Kasumi-1 (cell line): ENCODE measurements around the gene RIMBP3C.
"Not testable (repeated sequence)": the region's sequence is repeated elsewhere in the genome, so short reads cannot be mapped to it uniquely, and the experiment has no call there.

ENCODE experiments used
- DNase-seq, 2 experiments: peaks; one replicate each; lab custom pipeline; 2025; lab: John Stamatoyannopoulos, UW

Gene RIMBP3C

GRCh38 chr22:21551361-21551760 is at the start of gene RIMBP3C:
Gene RIMBP3C, minus strand, starts transcription at chr22:21551461. Its CDS starts 485 bp downstream, at chr22:21550976.
- not testable (repeated sequence) for DNase-seq

GRCh38 chr22:21599053-21599893 is 48.0 kb upstream of the RIMBP3C start:
- DNase-seq: no peak

- no peak for DNase-seq
Observed at GRCh38 chr22:21598302-21598701, 47.0 kb upstream of the RIMBP3C start.

GRCh38 chr22:21596356-21597135 is 45.3 kb upstream of the RIMBP3C start:
- DNase-seq: not testable (repeated sequence)

GRCh38 chr22:21594865-21595452 is 43.7 kb upstream of the RIMBP3C start:
- DNase-seq: no peak

GRCh38 chr22:21593406-21594232 is 42.4 kb upstream of the RIMBP3C start:
- no peak for DNase-seq

GRCh38 chr22:21592422-21592821 is 41.2 kb upstream of the RIMBP3C start:
- no peak for DNase-seq

- no peak for DNase-seq
Observed at GRCh38 chr22:21591695-21592094, 40.4 kb upstream of the RIMBP3C start.

- peak in 1 of 2 experiments; percentile 11 for DNase-seq
Observed at GRCh38 chr22:21590809-21591641, 39.8 kb upstream of the RIMBP3C start.

GRCh38 chr22:21589396-21589795 is 38.1 kb upstream of the RIMBP3C start:
- no peak for DNase-seq

GRCh38 chr22:21587803-21588611 is 36.7 kb upstream of the RIMBP3C start:
- no peak for DNase-seq

- no peak for DNase-seq
Observed at GRCh38 chr22:21585389-21585788, 34.1 kb upstream of the RIMBP3C start.

- DNase-seq: no peak
Observed at GRCh38 chr22:21582801-21583740, 31.8 kb upstream of the RIMBP3C start.

- not testable (repeated sequence) for DNase-seq
Observed at GRCh38 chr22:21581009-21581713, 29.9 kb upstream of the RIMBP3C start.

- not testable (repeated sequence) for DNase-seq
Observed at GRCh38 chr22:21580623-21581007, 29.4 kb upstream of the RIMBP3C start.

GRCh38 chr22:21579474-21579851 is 28.2 kb upstream of the RIMBP3C start:
- no peak for DNase-seq

GRCh38 chr22:21573750-21574494 is 22.7 kb upstream of the RIMBP3C start:
- DNase-seq: no peak
